ENCODE data around the gene SCCPDH. TPM values are rescaled to one million over a fixed set of nuclear protein-coding genes. Genes with fewer than 3 reads are reported as not detected.

The SCCPDH gene
- total and polyA plus RNA-seq, 2 experiments from 2014 or later, result 43.6 to 88.0 TPM

DNA sequence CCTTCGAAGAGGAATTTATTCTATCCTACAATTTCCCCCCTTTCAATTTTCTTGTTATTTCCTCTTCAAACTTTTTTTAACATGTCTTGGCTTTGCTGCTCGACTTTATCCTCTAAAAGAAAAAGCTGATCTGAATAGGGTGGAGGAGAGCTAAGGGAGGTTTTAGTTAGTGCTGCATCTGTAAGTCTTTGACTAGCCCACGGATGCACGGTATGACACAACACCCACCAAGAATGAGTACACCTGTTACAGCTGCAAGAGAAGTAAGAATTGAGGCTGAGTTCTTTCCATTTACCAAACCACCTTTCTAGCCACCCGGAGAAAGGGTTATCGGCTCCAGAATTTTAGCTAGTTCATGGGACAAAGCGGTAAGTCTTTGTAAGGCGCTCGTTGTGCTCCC, 23.8 kb downstream of the SCCPDH start:
- TF ChIP-seq, protein P1, sequence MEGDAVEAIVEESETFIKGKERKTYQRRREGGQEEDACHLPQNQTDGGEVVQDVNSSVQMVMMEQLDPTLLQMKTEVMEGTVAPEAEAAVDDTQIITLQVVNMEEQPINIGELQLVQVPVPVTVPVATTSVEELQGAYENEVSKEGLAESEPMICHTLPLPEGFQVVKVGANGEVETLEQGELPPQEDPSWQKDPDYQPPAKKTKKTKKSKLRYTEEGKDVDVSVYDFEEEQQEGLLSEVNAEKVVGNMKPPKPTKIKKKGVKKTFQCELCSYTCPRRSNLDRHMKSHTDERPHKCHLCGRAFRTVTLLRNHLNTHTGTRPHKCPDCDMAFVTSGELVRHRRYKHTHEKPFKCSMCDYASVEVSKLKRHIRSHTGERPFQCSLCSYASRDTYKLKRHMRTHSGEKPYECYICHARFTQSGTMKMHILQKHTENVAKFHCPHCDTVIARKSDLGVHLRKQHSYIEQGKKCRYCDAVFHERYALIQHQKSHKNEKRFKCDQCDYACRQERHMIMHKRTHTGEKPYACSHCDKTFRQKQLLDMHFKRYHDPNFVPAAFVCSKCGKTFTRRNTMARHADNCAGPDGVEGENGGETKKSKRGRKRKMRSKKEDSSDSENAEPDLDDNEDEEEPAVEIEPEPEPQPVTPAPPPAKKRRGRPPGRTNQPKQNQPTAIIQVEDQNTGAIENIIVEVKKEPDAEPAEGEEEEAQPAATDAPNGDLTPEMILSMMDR (IDR thresholded peaks at IDR 0.05; ENCODE audit: low read depth, low read length), result no peak
- no peak for DNase-seq (ENCODE audit: low read depth in 1 of 2, low spot score in 1 of 2)
- H3K9me3 ChIP-seq (ENCODE audit: low read depth), result no peaks in the 10 kb centered on the region
- H3K27ac ChIP-seq, result no peak overlapping the region
- H3K36me3 ChIP-seq, result peaks cover 8% of the 10 kb centered on the region
- no peak overlapping the region for H3K4me3 ChIP-seq
- H3K4me1 ChIP-seq (ENCODE audit: low read depth), result no peaks in the 10 kb centered on the region
- no peaks in the 10 kb centered on the region for H3K27me3 ChIP-seq

DNA sequence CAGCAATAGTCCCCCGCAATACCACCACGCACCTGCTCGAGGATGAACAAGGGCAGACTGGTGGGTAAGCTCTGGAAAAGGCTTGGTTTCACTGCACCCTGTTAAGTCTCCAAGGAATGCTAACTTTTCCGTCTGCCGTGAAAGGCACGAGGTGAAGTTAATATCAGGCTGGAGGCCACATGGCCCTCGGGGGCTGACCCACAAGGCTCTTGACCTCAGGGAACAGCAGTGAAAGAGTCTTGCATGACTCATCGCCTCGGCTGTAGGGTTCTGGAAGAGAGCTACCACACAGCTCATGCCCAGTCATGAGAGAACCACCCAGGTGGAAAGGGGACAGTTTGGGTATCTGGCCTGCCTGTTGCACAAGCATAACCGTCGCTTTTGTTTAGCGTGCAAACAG, 24.7 kb downstream of the SCCPDH start:
- H3K27ac ChIP-seq, result no peak overlapping the region
- DNase-seq (ENCODE audit: low read depth in 1 of 2, low spot score in 1 of 2), result no peak
- TF ChIP-seq, protein P1 (IDR thresholded peaks at IDR 0.05; ENCODE audit: low read depth, low read length), result no peak
- no peak overlapping the region for H3K4me3 ChIP-seq
- H3K27me3 ChIP-seq, result no peaks in the 10 kb centered on the region
- H3K4me1 ChIP-seq (ENCODE audit: low read depth), result no peaks in the 10 kb centered on the region
- no peaks in the 10 kb centered on the region for H3K9me3 ChIP-seq (ENCODE audit: low read depth)
- peaks cover 8% of the 10 kb centered on the region for H3K36me3 ChIP-seq

DNA sequence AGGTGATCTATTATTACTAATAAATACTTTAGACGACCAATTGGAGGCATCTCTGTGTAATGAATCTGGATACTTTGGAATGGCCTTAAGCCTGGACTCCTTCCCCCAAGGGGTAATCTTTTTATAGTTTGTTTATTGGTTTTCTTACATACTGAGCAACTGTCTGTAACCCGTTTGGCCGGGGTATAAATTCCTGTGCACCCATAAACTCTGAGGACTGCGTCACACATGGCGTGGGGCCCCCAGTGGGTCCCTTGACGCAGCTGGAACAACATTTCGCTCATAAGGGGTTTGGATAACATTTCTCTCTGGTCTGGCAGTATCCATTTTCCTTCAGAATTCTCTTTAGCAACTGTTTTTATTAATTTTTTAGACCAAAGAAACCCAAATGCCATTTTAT, 26.5 kb downstream of the SCCPDH start:
- no peak overlapping the region for H3K27ac ChIP-seq
- no peaks in the 10 kb centered on the region for H3K27me3 ChIP-seq
- TF ChIP-seq, protein P1 (IDR thresholded peaks at IDR 0.05; ENCODE audit: low read depth, low read length), result no peak
- no peaks in the 10 kb centered on the region for H3K9me3 ChIP-seq (ENCODE audit: low read depth)
- DNase-seq (ENCODE audit: low read depth in 1 of 2, low spot score in 1 of 2), result no peak
- no peaks in the 10 kb centered on the region for H3K4me1 ChIP-seq (ENCODE audit: low read depth)
- H3K36me3 ChIP-seq, result no peaks in the 10 kb centered on the region
- no peak overlapping the region for H3K4me3 ChIP-seq

GRCh38 chr1:246753670-246754535, 29.7 kb downstream of the SCCPDH start:
- Histone ChIP-seq H3K27ac (no peak overlapping the region), H3K9me3 (ENCODE audit: low read depth) (no peaks in the 10 kb centered on the region), H3K4me1 (ENCODE audit: low read depth) (no peaks in the 10 kb centered on the region), H3K4me3 (no peak overlapping the region), H3K27me3 (no peaks in the 10 kb centered on the region), H3K36me3 (peaks cover 2% of the 10 kb centered on the region)
- TF ChIP-seq, protein P1 (IDR thresholded peaks at IDR 0.05; ENCODE audit: low read depth, low read length), result peak; percentile 81
- DNase-seq (ENCODE audit: low read depth in 1 of 2, low spot score in 1 of 2), result peak; percentile 61 to 68

GRCh38 chr1:246755419-246755818, 31.2 kb downstream of the SCCPDH start:
- TF ChIP-seq, protein P1 (IDR thresholded peaks at IDR 0.05; ENCODE audit: low read depth, low read length), result no peak

More at GRCh38 chr1:246755419-246755818, 31.2 kb downstream of the SCCPDH start:
- no peaks in the 10 kb centered on the region for H3K27me3 ChIP-seq
- no peaks in the 10 kb centered on the region for H3K4me1 ChIP-seq (ENCODE audit: low read depth)
- H3K4me3 ChIP-seq, result no peak overlapping the region
- H3K9me3 ChIP-seq (ENCODE audit: low read depth), result no peaks in the 10 kb centered on the region
- no peak overlapping the region for H3K27ac ChIP-seq
- DNase-seq (ENCODE audit: low read depth in 1 of 2, low spot score in 1 of 2), result no peak
- H3K36me3 ChIP-seq, result peaks cover 7% of the 10 kb centered on the region
